Epithelial cell of prostate (primary cell): Measurements from ENCODE around the gene BCAS3.

Experiments
- DNase-seq: peaks from one replicate; pipeline ENCODE4 v3.0.0-alpha.2; 2011; ENCODE audit warnings: low read depth, low spot score
- H3K27ac ChIP-seq: fragments of 450-650 bp; 2 replicates; pipeline ENCODE4 v1.5.1; 2017; ENCODE audit warnings: mild to moderate bottlenecking

BCAS3 gene

DNA sequence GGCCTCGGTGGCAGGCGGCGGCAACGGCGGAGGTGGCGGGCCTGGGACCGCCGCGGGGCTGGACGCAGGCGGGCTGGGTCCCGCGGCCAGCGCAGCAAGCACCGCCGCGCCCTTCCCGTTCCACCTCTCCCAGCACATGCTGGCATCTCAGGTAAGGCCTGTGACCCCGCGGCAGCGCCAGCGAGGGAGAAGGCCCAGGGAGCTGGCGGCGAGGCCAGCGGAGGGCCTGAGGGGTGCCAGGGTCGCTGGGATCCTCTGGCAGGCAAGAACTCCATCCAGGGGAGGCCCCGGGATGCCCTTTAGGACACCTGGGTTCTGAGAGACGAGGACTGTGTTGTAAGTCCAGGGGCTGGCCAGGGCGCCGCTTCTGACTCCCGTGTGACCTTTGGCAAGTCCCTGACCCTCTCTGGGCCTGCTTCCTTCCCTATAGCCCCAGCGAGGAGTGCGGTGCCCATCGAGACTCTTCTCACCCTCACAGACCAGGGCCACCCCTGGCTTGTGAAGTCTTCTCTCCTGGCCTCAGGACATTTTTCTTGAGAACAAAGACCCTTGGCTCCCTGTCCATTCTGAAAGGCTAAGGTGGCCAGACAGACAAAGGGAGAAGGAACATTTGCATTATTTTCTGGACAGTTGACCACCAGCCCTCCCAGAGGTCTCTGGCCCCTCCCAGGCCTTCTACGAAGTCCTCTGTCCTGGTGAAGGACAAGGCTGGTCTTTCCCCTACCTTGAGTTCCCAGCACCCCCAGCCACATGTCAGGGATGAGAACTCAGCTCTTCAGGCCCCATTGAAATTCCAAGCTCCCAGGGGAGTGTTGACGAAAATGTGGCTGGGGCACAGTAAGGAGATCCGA, 728.3 kb downstream of the BCAS3 start:
- DNase-seq, result no peak
- no peak overlapping the region for H3K27ac ChIP-seq

DNA sequence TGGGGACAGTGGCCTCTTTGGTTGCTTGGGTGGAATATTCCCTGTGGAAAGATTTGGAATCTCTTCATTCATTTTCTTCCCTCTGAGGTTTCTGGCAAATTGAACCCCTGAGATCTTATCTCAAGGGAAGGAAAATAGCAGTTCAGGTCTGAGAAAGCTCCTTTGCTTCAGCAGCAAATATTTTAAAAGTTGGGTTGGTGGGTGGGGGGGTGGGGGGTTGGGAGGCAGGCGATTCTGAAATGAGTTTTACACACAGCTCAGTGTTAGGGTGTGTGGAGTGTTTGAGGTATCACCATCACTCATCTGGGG, 728.8 kb downstream of the BCAS3 start:
- DNase-seq, result no peak
- no peak overlapping the region for H3K27ac ChIP-seq

GRCh38 chr17:61406971-61407911, 729.6 kb downstream of the BCAS3 start:
- no peak overlapping the region for H3K27ac ChIP-seq
- no peak for DNase-seq

- DNase-seq, result no peak
- H3K27ac ChIP-seq, result no peak overlapping the region
Observed at GRCh38 chr17:61408151-61409041, 730.7 kb downstream of the BCAS3 start.

DNA sequence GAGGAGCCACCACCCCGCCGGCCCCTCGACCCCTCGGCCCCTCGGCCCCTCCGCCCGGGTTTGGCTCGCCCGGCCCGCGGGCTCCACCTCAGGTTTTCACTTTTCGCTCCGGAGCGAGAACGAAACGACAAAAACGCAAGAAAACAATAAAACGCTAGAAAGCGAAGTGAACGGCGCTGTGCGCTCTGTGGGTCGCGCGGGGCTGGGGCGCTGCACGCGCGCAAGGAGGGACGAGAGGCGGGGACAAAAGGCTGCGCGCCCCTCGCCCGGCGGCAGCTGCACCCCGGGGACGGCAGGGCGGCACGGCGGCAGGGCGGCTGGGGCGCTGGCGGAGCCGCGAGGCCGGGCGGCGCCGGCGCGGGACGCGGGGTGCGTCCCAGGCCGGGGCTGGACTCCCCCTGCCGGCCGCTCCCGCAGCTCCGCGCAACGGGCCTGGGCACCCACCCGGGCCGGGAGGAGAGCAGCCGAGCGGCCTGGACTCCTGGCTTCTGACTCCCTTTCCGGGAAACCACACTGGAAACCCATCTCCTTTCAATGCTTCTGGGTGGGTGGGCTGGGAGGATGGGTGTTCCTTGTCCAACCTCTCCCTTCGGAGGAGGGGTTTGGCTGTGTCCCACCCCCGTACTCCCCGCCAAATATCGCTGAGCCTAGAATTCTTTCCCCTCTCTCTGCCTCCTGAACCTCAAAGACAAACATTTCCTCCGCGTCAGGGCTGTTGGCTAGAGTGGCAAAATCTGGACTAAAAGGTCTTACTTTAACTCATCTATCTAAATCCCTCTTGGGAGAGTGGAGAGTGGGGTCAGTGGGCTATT, 731.9 kb downstream of the BCAS3 start:
- DNase-seq, result no peak
- no peak overlapping the region for H3K27ac ChIP-seq

DNA sequence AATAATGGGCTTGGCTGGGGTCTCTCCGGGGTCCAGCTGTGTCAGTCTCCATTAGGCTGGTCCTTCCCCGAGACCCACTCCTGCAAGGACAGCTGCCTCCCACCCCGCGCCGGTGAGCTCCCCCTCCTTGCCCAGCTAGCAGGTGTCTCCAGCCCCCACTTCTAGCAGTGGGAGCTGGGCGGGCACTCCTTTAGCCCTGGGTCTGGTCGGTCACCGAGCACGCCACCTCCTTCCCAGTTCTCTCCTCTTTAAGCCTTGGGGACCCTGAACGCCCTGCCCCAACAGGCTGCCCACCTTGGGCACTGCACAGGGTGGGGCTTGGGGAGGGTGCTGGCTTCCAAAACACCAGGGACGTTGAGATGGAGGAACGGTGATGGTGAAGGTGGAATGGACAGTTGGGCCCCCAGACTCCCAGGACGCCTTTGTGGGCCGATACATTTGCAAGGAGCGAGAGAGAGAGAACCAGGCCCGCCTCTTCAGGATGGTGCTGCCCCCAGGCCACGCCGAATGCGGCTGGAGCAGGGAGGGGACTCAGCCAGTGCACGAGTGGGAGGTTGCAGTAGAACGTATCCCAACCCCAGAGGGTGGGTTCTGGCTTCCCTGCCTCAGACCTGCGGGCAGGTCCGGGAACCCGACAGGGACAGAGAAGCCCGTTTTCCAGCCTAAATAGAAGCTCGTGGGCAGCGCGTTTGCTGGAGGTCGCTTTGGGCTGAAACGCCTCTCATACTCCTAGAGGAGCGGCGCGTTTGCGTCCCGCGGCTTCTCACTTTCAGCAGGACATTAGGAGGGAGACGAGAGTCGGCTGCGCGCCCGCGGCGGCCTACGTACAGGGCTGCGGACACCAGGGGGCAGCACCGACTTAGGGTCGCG, 732.7 kb downstream of the BCAS3 start:
- H3K27ac ChIP-seq, result no peak overlapping the region
- no peak for DNase-seq

GRCh38 chr17:61411011-61411260, 733.3 kb downstream of the BCAS3 start:
- peak overlapping the region; percentile 82 for H3K27ac ChIP-seq
- no peak for DNase-seq

DNA sequence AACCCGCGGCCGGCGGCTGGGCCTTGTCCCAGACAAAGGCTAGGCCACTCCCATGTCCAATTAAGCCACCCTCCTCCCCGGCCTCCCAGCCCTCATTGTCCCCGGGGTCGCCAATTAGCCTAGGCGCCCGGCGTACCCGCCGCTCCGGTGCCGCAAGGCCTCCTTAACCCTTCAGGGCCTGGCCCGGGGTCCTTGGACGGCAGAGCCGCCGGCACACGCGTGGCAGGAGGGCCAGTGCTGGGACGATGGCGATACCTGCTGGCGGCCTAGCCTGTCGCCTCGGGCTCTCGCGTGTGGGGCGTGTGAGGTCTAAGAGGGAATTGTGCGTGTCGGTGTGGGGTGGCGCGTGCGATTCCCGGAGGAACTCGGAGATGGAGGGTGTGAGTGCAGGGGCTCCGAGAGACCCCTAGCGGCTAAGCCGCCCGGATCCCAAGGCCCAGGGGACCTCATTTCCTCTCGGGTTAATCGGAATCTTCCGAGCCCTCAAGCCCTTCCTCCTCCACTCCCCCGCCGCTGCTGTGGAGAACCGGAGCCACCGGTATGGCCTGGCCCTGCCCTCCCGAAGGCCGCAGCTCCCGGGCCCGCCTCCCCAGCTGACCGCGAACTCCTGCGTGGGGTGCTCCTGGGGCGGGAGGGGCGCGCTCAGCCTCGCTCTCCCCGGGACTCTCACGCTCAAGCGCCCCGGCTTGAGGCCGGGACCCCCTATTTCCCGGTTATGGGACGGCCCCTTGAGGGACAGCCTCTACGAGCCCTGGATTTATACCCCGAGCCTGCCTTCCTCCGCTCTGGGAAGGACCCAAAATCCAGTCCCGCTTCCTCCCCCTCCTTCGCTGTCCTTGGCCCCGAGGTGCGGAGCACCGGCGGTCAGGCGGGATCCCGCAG, 733.9 kb downstream of the BCAS3 start:
- no peak for DNase-seq
- peak overlapping the region; percentile 82 for H3K27ac ChIP-seq

DNA sequence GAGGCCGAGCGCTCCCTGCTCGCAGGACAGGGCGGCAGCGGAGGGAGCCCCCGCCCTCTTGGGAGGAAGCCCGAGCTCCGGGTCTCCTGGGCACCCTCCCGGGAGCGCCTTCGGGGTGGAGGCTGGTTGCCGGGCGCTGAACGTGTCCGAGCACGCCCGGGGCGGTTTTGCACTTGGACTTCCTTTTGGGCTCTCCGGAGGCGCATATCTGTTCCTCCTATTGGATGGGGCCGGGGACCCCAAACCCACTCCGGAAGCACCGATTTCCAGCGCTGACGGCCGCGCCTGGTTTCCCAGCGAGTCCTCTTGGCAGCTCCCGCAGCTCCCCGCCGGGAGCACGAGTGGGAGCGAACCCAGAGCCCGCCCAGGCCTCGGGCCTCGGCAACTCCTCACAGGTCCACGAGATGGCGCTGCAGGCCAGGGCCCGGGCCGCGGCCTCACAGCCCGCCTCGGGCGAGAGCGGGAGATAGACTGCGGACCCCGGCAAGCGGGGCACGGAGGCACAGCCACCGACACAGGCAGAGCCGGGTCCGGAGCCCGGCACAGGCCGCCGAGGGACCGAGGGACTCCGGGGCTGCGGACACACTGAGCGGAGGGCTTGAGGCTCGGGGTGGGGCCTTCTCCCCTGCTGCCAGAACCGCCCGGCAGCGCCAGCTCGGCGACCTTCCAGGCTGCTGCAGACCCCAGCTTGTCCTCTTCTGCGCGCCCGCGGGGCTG, 734.6 kb downstream of the BCAS3 start:
- peak overlapping the region; percentile 82 for H3K27ac ChIP-seq
- no peak for DNase-seq

DNA sequence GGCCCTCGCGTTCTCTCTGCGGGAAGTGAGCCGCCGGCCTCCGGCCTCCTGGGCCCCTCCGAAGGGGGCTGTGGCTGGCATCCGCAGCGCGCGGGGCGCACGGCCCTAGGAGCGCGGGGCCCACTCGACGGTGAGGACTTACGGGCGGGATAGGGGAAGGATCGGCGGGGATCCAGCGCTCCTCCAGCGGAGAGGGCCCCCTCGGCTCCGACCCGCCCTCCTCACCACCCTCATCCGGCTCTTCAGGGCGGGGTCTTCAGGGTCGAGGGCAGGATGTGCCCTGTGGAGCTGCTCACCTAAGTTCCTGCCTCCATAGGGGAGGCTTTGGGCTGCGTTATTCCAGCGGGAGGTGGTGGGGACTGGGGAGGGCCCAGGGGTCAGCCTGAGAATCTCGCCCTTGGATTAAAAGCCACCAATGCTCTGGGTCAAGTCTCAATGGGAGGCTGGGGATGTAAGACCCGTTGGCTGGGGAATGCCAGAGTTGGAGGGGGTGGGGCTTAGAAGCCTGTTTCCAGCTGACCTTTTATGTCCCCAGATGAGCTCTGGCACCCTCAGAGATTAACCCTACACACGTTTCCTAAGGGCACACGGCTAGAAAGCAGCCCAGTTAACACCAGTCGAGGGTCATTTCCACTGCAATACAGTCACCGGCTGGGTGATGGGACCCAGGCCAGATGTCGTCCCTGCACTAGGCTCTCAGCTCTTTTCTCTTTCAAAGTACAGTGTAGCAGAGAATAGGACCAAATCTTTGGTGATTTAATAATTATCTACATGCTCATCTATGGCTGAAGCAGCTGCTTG, 735.4 kb downstream of the BCAS3 start:
- DNase-seq, result no peak
- H3K27ac ChIP-seq, result peak overlapping the region; percentile 82

DNA sequence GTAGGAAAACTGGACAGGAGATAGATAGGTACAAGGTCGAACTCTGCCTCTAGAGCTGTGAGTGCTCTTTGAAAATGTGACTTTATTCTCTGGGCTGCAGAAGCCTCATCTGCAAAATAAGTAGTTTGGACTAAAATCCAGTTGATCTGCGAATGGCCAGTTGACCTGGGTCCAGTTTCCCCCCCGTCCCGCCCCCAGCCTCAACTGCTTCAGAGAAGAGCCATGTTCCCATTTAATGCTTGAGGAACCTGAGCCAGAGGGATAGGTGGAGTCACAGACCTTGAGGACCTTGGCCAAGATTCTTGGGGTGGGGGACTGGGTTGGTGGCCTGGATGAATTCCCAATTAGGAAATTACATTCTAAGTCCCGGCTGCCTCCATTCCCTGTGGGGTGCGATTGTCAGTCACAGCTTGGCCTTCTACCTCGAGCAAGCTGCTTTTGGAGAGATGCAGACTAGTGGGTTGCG, 736.0 kb downstream of the BCAS3 start:
- no peak for DNase-seq
- H3K27ac ChIP-seq, result no peak overlapping the region

- DNase-seq, result no peak
- no peak overlapping the region for H3K27ac ChIP-seq
Observed at GRCh38 chr17:61414141-61414935, 736.7 kb downstream of the BCAS3 start.

- H3K27ac ChIP-seq, result no peak overlapping the region
Observed at GRCh38 chr17:61414936-61415251, 737.2 kb downstream of the BCAS3 start.

GRCh38 chr17:61415374-61416210, 737.9 kb downstream of the BCAS3 start:
- H3K27ac ChIP-seq, result no peak overlapping the region
- no peak for DNase-seq

More at GRCh38 chr17:61414936-61415251, 737.2 kb downstream of the BCAS3 start:
- no peak for DNase-seq

DNA sequence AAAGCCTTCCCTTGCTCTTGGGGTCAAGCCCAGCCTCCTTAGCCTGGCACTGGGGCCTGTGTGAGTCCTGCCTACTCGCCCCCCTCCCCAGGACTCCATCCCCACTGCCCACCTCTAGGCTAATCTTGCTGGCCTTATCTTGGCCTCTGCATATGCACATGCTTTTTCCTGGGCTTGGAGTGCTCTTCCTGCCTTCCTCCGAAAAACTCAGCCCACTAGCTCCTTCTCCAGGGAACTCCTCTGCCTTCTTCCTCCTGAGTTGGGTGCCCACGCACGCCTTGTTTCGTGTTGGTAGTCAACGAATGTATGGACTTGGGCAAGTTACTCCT, 738.5 kb downstream of the BCAS3 start:
- DNase-seq, result no peak
- no peak overlapping the region for H3K27ac ChIP-seq
